Amniotic epithelial cell (primary cell): ENCODE measurements around the gene MAGEA2.
"Not testable (repeated sequence)": the region's sequence is repeated elsewhere in the genome, so short reads cannot be mapped to it uniquely, and the experiment has no call there.

Experiments
- DNase-seq: peaks from one replicate; pipeline ENCODE4 v3.0.0-alpha.2; 2010; ENCODE audit warnings: low read depth

MAGEA2 gene, protein sequence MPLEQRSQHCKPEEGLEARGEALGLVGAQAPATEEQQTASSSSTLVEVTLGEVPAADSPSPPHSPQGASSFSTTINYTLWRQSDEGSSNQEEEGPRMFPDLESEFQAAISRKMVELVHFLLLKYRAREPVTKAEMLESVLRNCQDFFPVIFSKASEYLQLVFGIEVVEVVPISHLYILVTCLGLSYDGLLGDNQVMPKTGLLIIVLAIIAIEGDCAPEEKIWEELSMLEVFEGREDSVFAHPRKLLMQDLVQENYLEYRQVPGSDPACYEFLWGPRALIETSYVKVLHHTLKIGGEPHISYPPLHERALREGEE

DNA sequence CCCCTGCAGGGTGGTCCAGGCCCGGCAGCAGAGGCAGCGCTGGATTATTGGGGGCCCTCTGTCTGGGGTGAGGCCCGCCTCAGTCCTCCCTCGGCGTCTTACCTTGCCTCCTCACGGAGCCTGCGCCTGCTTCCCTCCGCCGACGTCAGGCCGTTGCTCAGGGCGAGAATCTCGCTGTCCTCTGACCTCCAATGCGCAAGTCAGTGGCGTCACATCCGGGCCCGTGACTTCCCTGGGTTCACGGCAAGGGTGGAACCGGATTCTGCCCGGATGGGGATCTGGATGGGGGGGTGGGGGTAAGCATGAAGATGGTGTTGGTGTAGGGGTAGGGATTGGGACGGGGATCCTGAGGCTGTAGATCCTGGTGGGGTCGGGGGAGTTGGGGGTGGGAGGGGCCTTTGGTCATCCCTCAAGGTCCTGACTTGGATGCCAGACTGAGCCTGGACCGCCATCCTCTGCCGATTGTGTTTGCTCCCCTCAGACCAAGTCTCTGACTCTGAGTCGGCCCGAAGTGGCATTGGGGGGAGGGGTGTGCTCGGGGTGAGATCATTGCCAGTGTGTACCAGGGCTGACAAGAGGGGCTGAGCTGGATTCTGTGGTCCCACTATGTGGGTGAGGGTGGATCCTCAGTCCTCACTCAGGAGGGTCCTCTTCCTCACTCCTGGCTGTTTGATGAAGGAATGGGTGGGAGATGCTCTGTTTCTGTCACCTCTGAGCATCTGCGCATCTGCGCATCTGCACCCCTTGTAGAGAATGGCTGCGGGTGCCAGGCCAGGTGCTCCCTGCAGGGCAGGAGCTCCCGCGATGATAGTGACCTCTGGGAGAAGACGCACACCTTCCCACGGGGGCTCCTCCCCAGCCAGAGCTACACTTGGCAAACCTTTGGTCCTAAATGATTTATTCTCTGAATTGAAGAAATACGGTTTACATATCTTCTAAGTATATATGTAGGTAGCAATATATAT lies at the start of gene MAGEA2:
TSS of gene MAGEA2 (minus strand) at position 157 of the 965 bp plus-strand sequence. CDS start 2,479 bp downstream, outside the sequence.
- not testable (repeated sequence) for DNase-seq

DNA sequence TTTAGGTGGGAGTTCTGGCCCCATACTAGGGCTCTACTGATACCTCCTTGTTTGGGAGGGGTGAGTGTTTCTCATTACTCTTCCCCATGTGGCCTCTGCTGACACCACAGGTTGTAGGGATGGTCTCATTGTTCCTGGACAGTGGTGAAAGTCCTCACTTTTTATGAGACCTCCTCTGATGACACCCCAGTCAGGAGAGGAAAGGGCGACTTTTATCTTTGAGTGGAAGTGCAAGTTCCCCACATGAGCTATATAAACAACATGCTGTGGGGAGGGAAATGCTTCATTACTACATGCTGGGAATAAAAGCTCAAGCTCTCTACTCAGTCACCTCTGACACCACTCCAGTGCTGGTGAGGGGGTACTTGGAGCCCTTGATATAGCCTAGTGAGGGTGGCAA lies 45.3 kb upstream of the MAGEA2 start:
- DNase-seq, result no peak

DNA sequence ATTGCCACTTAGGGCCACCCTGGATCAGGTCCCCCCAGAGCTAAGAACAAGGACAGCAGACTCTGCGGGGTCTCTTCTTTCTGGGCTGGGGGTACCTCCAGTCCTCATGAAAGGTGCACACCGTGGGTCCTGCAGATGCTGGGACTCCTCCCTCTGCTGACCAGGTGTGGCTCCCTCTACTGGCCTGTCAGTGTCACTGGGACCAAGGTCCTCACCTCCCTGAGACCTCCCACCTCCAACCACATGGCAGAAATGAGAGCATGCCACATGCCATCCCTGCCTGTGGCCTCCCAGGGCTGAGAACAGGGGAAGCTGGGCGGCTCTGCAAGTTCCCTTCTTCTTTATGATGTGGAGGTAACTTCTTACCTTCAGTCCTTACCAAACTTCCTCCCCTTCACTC lies 33.4 kb upstream of the MAGEA2 start:
- DNase-seq, result not testable (repeated sequence)

DNA sequence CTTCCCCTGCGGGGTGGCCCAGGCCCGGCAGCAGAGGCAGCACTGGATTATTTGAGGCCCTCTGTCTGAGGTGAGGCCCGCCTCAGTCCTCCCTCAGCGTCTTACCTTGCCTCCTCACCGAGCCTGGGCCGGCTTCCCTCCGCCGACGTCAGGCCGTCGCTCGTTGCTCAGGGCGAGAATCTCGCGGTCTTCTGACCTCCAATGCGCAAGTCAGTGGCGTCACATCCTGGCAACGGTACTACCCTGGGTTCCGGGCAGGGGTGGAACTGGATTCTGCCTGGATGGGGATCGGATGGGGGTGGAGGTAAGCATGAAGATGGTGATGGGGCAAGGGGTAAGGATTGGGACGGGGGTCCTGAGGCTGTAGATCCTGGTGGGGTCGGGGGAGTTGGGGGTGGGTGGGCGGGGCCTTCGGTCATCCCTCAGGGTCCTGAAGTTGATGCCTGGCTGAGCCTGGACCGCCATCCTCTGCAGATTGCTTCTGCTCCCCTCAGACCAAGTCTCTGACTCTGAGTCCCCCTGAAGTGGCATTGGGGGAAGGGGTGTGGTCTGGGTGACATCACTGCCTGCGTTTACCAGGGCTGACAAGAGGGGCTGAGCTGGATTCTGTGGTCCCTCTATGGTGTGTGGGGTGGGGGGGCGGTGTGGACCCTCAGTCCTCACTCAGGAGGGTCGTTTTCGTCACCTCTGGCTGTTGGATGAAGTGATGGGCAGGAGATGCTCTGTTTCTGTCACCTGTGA lies 16.1 kb upstream of the MAGEA2 start, which contains the start of gene MAGEA6:
TSS of gene MAGEA6 (minus strand) at position 141 of the 741 bp plus-strand sequence. CDS start 2,039 bp downstream, outside the sequence.
- not testable (repeated sequence) for DNase-seq

DNA sequence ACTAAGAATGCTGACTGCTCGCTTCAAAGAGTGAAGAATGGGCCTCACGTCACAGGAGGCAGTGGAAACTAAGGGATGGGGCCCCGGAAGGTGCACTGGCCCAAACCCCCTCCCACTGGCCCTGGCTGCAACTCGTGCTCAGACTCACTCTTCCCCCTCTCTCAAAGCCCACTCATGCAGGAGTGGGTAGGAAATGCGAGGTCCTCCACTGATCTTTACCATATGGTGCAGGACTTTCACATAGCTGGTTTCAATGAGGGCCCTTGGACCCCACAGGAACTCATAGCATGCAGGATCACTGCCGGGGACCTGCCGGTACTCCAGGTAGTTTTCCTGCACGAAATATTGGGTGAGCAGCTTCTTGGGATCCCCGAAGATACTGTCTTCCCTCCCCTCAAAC lies 12.9 kb upstream of the MAGEA2 start:
- not testable (repeated sequence) for DNase-seq

DNA sequence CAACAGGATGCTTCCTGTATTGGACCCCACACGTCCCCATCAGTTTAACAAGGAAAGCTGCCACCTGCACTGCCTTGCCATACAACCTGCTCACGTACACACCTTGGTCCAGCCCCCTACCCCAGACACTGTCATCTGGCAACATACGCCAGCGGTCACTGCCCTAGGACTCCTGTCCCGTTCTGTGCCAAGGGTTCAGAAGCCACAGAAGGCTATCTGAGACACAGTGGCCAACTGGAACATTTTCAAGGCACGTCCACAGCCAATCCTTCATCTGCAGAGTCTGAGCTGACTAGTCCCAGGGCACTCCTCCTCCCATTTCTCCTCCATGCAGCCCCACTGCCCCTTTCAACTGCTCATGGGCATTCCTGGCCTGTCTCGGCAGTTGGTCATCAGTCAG lies 7.9 kb upstream of the MAGEA2 start:
- DNase-seq, result not testable (repeated sequence)

DNA sequence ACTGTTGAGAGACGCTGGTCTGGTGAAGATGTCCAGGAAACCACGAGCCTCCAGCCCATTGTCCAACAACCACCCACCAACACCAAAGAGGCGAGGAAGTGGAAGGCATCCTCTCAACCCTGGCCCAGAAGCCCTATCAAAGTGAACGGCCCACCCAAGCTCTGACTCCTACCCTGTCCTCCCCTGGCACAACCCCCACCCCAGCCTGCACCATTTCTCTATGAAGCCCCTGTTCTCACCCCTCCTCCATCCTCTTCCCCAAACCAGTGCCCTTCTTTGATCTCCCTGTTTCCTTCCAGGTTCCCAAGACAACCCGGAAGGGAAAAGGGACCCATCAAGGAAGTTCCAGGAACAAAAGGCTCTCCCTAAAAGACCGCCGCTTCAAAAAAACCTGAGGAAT lies 5.9 kb upstream of the MAGEA2 start:
- not testable (repeated sequence) for DNase-seq

DNA sequence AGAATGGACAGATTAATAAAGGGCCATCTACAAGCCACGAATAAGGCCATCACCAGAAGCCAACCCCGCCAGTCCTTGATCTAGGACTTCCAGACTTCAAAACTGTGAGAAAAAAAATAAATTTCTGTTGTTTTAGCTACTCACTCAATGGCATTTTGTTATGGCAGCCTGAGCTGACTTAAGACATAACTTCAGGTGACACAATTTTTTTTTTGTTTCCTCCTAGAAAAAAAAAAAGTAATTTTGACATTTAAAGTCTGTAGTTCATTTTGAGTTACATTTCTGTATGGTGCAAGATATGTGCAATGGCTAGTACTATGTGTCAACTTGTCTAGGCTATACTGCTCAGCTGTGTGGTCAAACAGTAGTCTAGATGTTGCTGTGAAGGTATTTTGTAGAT lies 5.3 kb upstream of the MAGEA2 start, which contains the start of gene CSAG3:
TSS of gene CSAG3 (plus strand) at position 301 of the 400 bp plus-strand sequence.
- DNase-seq, result not testable (repeated sequence)

DNA sequence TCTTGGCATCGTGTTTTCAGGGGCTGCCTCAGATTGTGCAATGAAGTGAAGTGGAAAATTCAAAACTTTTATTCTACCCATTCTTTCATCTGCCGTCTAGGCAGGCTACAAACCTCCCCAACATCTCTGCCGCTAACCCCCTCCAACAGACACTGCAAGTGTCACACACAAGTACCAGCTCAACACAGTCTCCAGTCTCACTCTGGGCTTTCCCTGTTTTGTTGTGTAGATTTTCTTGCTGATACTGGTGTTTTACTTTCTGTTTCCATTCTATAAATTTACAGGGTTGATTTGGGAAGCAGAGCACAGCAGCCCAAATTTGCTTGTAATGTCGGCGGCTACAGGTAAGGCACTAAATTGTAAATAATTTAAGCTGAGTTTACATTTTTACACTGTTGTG lies 1.2 kb upstream of the MAGEA2 start:
- DNase-seq, result not testable (repeated sequence)

DNA sequence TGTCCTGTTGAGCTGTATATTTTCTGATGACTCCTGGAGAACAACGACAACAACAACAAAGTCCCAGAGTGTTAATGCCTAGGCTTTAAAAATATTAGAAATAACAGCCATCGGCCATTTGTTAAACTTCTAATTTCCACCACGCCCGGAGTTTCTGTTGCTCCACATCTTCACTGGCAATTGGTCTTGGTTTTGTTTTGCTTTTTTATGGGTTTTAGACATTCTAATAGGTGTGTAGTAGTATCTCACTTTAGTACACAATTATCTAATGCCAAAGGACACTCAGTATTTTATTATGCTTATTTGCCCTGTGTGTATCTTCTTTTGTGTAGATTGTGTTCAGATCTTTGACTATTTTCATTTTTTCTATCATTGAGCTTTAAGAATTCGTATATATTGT lies 15.1 kb downstream of the MAGEA2 start:
- DNase-seq, result no peak

DNA sequence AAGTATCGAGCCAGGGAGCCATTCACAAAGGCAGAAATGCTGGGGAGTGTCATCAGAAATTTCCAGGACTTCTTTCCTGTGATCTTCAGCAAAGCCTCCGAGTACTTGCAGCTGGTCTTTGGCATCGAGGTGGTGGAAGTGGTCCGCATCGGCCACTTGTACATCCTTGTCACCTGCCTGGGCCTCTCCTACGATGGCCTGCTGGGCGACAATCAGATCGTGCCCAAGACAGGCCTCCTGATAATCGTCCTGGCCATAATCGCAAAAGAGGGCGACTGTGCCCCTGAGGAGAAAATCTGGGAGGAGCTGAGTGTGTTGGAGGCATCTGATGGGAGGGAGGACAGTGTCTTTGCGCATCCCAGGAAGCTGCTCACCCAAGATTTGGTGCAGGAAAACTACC lies 17.1 kb downstream of the MAGEA2 start:
- not testable (repeated sequence) for DNase-seq

DNA sequence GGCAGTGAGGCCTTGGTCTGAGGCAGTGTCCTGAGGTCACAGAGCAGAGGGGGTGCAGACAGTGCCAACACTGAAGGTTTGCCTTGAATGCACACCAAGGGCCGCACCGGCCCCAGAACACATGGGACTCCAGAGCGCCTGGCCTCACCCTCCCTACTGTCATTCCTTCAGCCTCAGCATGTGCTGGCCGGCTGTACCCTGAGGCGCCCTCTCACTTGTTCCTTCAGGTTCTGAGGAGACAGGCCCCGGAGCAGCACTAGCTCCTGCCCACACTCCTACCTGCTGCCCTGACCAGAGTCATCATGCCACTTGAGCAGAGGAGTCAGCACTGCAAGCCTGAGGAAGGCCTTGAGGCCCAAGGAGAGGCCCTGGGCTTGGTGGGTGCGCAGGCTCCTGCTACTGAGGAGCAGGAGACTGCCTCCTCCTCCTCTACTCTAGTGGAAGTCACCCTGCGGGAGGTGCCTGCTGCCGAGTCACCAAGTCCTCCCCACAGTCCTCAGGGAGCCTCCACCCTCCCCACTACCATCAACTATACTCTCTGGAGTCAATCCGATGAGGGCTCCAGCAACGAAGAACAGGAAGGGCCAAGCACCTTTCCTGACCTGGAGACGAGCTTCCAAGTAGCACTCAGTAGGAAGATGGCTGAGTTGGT lies 17.7 kb downstream of the MAGEA2 start:
- DNase-seq, result no peak

DNA sequence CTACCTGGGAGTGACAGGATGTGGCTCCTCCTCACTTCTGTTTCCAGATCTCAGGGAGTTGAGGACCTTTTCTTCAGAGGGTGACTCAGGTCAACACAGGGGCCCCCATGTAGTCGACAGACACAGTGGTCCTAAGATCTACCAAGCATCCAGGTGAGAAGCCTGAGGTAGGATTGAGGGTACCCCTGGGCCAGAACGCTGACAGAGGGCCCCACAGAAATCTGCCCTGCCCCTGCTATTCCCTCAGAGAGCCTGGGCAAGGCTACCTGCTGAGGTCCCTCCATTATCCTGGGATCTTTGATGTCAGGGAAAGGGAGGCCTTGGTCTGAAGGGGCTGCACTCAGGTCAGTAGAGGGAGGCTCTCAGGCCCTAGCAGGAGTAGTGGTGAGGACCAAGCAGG lies 18.5 kb downstream of the MAGEA2 start:
- DNase-seq, result no peak

DNA sequence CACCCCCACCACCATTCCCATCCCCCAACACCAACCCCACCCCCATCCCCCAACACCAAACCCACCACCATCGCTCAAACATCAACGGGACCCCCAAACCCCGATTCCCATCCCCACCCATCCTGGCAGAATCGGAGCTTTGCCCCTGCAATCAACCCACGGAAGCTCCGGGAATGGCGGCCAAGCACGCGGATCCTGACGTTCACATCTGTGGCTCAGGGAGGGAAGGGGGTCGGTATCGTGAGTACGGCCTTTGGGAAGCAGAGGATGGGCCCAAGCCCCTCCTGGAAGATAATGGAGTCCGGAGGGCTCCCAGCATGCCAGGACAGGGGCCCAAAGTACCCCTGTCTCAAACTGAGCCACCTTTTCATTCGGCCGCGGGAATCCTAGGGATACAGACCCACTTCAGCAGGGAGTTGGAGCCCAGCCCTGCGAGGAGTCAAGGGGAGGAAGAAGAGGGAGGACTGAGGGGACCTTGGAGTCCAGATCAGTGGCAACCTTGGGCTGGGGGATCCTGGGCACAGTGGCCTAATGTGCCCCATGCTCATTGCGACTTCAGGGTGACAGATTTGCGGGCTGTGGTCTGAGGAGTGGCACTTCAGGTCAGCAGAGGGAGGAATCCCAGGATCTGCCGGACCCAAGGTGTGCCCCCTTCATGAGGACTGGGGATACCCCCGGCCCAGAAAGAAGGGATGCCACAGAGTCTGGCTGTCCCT lies 19.3 kb downstream of the MAGEA2 start:
- DNase-seq, result not testable (repeated sequence)

DNA sequence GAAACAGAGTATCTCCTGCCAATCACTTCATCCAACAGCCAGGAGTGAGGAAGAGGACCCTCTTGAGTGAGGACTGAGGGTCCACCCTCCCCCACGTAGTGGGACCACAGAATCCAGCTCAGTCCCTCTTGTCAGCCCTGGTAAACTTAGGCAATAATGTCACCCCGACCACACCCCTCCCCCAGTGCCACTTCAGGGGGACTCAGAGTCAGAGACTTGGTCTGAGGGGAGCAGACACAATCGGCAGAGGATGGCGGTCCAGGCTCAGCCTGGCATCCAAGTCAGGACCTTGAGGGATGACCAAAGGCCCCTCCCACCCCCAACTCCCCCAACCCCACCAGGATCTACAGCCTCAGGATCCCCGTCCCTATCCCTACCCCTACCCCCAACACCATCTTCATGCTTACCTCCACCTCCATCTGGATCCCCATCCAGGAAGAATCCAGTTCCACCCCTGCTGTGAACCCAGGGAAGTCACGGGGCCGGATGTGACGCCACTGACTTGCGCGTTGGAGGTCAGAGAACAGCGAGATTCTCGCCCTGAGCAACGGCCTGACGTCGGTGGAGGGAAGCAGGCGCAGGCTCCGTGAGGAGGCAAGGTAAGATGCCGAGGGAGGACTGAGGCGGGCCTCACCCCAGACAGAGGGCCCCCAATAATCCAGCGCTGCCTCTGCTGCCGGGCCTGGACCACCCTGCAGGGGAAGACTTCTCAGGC lies 20.2 kb downstream of the MAGEA2 start, which contains the start of the genes CSAG1 and MAGEA12:
TSS of gene CSAG1 (minus strand) at position 461 of the 715 bp plus-strand sequence. CDS start 1,261 bp downstream, outside the sequence.
TSS of gene MAGEA12 (plus strand) at position 497 of the 715 bp plus-strand sequence. CDS start 2,405 bp downstream, outside the sequence.
- DNase-seq, result no peak

DNA sequence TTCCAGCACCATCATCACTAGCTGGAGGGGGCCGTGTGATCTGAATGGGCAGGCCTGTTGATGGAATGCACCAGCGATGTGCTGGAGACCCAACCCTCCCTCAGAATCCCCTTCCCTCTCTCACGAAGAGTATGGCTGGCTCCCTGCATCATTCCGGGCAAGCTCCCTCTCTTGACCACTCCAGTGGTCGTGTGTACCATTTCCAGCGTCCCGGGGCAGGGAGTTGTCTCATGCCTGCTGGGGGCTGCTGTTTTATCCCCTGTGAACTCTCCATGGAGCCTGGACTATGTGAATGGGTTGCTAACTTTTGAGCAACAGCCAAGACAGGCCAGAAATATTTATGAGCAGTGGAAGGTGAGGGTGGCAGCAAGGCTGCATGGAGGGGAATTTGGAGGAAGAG lies 28.2 kb downstream of the MAGEA2 start:
- no peak for DNase-seq

DNA sequence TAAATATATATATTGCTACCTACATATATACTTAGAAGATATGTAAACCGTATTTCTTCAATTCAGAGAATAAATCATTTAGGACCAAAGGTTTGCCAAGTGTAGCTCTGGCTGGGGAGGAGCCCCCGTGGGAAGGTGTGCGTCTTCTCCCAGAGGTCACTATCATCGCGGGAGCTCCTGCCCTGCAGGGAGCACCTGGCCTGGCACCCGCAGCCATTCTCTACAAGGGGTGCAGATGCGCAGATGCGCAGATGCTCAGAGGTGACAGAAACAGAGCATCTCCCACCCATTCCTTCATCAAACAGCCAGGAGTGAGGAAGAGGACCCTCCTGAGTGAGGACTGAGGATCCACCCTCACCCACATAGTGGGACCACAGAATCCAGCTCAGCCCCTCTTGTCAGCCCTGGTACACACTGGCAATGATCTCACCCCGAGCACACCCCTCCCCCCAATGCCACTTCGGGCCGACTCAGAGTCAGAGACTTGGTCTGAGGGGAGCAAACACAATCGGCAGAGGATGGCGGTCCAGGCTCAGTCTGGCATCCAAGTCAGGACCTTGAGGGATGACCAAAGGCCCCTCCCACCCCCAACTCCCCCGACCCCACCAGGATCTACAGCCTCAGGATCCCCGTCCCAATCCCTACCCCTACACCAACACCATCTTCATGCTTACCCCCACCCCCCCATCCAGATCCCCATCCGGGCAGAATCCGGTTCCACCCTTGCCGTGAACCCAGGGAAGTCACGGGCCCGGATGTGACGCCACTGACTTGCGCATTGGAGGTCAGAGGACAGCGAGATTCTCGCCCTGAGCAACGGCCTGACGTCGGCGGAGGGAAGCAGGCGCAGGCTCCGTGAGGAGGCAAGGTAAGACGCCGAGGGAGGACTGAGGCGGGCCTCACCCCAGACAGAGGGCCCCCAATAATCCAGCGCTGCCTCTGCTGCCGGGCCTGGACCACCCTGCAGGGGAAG lies 39.5 kb downstream of the MAGEA2 start, which contains the start of gene MAGEA2B:
TSS of gene MAGEA2B (plus strand) at position 814 of the 973 bp plus-strand sequence. CDS start 2,479 bp downstream, outside the sequence.
- not testable (repeated sequence) for DNase-seq

DNA sequence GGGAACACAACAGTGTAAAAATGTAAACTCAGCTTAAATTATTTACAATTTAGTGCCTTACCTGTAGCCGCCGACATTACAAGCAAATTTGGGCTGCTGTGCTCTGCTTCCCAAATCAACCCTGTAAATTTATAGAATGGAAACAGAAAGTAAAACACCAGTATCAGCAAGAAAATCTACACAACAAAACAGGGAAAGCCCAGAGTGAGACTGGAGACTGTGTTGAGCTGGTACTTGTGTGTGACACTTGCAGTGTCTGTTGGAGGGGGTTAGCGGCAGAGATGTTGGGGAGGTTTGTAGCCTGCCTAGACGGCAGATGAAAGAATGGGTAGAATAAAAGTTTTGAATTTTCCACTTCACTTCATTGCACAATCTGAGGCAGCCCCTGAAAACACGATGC lies 40.4 kb downstream of the MAGEA2 start:
- not testable (repeated sequence) for DNase-seq
